ENCODE results near the gene DCAF15.
A peak's percentile ranks its signal among the peaks of the same experiment; 100 is the strongest.
"Not testable (repeated sequence)": the region's sequence is repeated elsewhere in the genome, so short reads cannot be mapped to it uniquely, and the experiment has no call there.

Gene DCAF15, protein sequence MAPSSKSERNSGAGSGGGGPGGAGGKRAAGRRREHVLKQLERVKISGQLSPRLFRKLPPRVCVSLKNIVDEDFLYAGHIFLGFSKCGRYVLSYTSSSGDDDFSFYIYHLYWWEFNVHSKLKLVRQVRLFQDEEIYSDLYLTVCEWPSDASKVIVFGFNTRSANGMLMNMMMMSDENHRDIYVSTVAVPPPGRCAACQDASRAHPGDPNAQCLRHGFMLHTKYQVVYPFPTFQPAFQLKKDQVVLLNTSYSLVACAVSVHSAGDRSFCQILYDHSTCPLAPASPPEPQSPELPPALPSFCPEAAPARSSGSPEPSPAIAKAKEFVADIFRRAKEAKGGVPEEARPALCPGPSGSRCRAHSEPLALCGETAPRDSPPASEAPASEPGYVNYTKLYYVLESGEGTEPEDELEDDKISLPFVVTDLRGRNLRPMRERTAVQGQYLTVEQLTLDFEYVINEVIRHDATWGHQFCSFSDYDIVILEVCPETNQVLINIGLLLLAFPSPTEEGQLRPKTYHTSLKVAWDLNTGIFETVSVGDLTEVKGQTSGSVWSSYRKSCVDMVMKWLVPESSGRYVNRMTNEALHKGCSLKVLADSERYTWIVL

DNA sequence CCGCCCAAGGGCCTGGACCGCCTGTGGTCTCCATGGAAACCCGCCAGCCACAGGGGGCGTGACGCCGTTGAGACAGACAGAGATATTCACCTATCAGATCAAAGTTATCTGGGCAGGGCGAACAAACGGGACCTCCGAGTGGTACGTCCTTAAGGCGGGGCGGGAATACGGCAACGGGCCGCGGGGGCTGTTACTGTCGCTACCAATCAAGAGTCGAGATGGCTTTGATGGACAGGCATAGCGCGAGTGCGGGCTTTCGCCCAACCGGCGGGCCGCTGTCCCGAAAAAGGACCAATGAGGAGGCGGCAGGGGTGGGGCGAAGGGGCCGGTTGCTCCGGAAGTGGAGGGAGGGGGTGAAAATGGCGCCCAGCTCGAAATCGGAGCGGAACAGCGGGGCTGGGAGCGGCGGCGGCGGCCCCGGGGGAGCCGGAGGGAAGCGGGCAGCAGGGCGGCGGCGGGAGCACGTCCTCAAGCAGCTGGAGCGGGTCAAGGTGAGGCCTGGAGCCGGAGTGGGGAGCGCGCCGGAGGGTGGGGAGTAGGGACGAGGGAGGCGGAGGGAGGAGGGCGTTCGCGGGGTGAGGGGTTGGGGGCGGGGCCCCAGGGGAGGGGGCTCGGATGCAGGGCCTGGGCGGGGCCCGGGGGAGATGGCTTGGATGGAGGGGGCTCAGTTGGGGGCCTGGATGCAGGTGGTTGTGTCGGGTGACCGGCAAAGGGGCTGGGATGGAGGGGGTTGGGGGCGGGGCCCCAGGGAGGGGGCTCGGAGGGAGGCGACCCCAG lies at the start of gene DCAF15:
Gene DCAF15, plus strand, starts transcription at position 356 of the 777 bp plus-strand sequence. Its CDS starts 4 bp downstream, at position 360.
- peak; percentile 100 for DNase-seq

DNA sequence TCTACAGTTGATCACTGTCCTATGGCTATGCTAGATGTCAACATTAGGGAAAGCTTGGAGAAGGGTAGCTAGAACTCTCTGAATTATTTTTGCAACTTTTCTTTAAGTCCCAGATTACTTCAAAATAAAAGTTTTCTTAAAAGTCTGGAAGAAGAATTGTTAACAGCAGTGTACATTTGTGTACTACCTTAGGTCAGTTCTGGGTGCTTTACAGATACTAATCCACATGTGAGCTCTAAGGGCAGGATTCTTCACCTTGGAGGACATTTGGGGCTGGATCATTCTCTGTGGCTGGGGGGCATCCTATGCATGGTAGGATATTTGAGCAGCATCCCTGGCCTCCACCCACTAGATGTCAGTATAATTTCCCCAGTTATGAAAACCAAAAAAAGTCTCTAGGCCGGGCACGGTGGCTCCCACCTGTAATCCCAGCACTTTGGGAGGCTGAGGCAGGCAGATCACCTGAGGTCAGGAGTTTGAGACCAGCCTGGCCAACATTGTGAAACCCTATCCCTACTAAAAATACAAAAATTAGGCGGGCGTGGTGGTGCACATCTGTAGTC lies 49.2 kb upstream of the DCAF15 start:
- no peak for DNase-seq

DNA sequence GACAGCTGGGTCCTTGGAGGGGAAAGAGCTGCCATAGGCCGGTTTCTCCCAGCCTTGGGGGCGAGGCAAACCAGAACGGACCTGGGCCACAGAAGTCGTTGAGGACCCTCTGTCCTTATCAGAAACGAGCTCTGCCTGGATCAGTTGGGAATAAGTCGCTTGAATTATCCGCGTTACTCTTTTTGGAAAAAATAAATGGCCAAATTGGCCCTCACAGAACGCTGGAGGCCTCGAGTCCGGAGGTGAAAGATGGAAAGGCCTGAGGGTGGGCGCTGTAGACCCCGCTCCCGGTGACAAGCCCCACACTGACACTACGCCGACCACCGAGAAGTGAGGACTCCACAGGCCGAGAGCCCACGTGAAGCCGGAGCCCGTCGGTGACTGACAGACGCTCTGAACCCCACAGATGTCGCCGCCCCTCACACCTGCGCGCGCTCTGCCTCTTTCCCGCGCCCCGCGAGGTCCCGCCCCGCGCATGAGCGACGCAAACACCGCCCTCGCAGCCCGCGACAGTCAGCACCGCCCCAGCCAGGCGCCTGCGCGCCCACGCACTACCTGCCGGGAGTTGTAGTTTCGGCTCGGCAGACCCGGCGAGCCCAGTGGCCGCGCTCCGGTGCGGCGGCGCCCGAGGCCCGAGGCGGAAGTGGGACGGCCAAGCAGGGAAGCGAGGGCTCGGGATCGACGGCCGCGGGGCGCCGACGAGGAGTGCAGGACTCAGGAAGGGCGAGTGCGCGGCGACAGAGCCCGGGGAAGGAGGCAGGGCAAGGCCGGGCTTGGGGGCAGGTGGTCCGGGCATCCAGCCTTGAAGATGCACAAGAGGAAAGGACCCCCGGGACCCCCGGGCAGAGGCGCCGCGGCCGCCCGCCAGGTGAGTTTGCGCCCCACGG lies 46.4 kb upstream of the DCAF15 start, which contains the start of the genes BRME1 and CC2D1A:
Gene BRME1, minus strand, starts transcription at position 484 of the 887 bp plus-strand sequence. CDS start 1,225 bp downstream, outside the sequence.
Gene CC2D1A, plus strand, starts transcription at position 568 of the 887 bp plus-strand sequence. Its CDS starts 241 bp downstream, at position 809.
- peak; percentile 81 for DNase-seq

DNA sequence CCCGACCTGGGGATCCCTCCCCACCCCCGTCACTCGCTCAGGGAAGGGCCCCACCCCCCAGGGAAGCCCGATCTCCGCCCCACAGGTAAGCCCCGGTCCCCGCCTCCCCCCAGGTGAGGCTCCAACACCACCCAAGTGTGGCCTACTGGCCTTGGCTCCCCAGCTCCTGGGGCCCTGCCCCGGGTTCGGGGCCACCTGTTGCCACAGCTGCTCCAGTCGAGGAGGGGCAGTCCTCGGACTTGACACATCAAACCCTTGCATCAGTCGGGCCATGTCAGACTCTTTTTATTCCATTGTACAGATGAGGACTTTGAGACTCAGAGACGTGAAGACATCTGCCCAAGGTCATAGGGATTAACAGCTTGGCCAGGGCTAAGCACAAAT lies 45.8 kb upstream of the DCAF15 start:
- no peak for DNase-seq

DNA sequence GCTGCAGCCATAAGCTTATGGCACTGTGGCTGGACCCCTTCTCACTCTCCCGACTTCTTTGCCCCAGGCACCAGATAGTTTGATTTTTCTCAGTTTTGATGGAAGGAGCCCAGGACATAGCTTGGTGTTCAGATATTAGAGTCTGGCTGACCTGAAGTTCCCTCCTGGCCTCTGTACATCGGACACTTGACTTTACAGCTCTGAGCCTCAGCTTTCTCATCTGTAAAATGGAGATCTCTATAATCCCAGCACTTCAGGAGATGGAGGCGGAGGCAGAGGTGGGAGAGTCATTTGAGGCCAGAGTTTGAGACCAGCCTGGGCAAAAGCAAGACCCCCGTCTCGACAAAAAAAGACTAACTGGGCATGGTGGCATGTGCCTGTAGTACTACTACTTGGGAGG lies 45.4 kb upstream of the DCAF15 start:
- no peak for DNase-seq

DNA sequence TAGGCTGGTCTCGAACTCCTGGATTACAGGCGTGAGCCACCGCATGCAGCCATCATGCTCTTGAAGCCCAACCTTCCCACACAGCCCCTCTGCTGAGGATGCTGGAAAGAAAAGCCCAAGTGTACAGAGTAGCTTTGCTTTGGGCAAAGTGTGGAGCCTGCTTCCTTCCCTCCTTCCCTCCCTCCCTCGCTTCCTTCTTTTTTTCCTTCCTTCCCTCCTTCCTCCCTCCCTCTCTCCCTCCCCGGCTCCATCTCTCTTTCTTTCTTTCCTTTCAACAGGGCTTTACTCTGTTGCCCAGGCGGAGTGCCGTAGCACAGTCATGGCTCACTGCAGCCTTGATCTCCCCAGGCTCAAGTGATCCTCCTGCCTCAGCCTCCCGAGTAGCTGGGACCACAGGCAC lies 43.6 kb upstream of the DCAF15 start:
- DNase-seq: no peak

DNA sequence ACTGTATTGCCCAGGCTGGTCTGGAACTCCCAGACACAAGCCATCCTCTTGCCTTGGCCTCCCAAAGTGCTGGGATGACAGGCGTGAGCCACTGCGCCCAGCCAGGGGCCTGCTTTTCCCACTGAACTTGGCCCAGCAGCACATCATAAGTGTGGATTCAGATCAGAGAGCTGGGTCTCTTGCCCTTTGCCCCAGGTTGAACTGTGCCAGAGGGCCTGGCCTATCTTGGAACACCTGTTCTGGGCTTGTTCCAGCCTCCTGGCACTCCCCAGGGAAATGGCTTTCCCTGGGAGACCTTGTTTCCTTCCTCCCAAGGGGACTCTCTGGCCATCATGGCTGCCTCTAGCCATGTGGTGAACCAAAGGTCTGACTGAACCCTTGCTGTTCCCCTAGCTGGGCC lies 42.9 kb upstream of the DCAF15 start:
- DNase-seq: no peak

DNA sequence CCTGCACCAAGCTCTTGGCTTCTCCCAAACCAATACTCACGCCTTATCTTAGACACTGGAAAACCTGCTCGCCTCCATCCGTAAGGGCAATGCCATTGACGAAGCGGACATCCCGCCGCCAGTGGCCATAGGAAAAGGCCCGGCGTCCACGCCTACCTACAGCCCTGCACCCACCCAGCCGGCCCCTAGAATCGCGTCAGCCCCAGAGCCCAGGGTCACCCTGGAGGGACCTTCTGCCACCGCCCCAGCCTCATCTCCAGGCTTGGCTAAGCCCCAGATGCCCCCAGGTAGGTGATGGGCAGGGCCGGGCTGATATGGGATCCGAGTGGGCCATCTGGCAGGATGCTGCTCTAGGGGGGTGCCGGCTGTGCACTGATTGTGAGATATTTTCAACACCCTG lies 39.0 kb upstream of the DCAF15 start:
- DNase-seq: no peak

DNA sequence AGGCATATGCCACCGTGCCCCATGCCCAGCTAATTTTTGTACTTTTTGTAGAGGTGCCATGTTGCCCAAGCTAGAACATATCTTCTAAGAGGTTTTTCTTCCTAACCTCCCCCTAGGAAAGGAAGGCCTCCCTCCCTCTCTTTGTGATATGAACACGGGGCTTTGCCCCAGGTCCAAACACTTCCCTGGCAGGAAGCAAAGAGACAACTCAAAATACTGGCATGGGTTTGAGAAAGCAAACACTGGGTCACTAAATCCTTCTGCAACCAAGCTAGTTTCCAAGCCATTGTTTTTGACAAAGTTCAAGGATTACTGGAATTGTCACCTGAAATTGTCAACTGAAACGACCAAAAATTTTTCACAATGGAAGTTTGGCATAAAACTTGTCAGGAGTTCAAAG lies 37.5 kb upstream of the DCAF15 start:
- no peak for DNase-seq

DNA sequence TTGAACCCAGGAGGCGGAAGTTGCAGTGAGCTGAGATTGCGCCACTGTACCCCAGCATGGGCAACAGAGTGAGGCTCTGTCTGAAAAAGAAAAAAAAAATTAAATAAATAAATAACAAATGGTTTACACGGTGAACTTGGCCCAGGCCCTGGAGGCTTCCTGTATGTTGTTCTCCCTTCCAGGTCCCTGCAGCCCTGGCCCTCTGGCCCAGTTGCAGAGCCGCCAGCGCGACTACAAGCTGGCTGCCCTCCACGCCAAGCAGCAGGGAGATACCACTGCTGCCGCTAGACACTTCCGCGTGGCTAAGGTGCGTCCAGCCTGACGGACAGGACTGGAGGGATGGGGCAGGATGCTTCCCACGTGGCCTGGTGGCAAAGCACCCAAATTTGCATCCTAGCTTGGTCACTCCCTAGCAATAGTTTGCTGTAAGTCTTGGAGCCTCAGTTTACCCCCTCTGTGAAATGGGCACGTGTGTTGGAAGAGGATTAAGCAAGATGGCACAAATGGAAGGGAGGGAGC lies 34.4 kb upstream of the DCAF15 start:
- no peak for DNase-seq

DNA sequence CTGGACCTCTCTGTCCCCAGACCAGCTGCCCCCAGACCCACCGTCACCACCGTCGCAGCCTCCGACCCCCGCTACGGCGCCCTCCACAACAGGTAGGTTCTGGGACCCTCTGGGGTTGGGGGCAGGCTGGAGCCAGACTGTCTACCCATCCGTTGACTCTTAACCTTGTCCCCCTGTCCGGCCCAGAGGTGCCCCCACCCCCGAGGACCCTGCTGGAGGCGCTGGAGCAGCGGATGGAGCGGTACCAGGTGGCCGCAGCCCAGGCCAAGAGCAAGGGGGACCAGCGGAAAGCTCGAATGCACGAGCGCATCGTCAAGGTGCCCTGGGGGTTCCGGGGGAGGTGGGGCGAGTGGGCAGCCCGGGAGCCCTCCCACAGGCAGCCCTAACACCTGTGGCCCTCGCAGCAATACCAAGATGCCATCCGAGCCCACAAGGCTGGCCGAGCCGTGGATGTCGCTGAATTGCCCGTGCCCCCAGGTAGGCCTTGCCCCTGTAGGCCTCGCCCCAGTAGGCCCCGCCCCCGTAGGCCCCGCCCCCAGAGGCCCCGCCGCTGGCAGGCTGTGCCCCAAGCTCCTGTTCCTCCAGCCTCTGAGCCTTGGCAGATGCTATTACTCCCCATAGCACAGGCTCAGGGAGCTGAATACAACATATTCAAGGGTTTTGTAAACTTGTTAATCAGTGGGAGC lies 33.4 kb upstream of the DCAF15 start:
- DNase-seq: no peak

DNA sequence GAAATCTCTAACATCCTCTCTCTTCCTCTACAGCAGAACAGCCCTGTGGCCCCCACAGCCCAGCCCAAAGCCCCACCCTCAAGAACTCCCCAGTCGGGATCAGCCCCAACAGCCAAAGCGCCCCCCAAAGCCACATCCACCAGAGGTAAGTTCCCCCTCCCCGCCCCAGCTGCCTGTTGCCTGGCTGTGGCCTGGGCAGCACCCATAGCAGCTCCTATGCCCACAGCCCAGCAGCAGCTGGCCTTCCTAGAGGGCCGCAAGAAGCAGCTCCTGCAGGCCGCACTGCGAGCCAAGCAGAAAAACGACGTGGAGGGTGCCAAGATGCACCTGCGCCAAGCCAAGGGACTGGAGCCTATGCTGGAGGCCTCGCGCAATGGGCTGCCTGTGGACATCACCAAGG lies 31.8 kb upstream of the DCAF15 start:
- no peak for DNase-seq

DNA sequence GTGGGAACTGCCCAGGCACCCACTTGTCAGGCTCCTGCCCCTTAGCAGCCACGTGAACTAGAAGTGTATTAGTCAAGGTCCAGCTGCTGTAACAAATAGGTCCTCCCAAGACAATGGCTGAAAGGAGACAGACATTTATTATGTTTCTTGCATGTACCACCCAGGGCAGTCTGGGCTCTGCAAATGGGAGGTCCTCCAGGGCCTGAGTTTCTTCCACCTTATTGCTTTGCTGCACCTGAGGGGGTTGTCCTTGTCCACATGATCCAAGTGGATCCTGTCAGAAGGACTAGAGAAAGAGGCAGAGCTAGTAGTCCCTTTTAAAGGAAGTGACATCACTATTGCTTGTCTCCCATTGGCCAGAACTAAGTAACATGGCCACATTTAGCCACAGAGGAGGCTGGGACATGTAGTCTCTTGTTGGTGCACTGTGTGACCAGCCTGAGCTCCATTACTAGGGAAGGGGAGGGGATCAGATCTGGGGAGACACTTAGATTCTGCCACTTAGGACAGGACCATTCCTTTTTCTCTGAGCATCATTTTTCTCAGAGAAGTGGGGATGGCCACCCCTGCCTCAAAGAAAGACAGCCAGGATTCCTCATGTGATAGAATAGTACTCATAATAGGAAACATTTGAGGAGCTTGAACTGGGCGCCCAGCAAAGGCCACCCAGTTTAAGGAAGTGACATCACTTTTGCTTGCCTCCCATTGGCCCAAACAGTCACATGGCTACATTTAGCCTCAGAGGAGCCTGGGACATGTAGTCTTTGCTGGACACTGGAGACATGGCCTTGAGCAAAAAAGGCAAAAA lies 31.2 kb upstream of the DCAF15 start:
- peak; percentile 54 for DNase-seq

DNA sequence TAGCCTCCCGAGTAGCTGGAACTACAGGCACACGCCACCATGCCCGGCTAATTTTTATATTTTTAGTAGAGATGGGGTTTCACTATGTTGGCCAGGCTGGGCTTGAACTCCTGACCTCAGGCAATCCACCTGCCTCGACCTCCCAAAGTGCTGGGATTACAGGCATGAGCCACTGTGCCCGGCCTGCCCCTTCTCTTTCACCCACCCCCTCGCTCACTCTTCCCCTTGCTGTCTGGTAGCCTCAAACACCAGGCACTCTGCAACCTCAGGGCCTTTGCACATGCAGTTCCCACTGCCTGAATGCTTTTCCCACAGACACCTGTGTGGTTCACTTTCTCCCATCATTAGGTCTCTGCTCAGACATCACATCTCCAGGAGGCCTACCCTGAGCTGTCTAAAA lies 30.2 kb upstream of the DCAF15 start:
- DNase-seq: not testable (repeated sequence)

DNA sequence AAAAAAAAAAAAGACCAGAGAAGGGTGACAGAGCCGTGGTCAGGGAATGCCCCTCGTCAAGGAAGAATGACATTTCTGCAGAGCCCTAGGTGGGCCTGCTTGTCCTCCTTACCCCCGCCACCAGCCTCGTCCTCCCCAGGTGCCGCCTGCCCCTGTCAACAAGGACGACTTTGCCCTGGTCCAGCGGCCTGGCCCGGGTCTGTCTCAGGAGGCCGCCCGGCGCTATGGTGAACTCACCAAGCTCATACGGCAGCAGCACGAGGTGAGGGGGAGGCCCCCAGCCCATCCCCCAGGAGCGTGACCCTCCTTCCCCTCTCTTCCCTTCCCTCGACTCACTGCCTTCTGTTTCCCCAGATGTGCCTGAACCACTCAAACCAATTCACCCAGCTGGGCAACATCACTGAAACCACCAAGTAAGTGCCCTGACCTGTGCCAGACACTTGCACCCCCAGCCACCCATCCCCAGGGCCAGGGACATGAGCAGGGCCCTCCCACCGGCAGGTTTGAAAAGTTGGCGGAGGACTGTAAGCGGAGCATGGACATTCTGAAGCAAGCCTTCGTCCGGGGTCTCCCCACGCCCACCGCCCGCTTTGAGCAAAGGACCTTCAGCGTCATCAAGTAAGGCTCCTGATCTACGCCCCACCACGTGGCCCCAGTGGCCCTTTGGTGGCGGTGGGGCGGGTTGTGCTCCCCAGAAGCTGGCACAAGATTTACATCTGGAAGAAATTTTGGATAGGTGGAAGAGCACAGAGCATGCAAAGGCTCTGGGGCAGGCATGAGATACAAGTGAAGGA lies 28.9 kb upstream of the DCAF15 start:
- no peak for DNase-seq

DNA sequence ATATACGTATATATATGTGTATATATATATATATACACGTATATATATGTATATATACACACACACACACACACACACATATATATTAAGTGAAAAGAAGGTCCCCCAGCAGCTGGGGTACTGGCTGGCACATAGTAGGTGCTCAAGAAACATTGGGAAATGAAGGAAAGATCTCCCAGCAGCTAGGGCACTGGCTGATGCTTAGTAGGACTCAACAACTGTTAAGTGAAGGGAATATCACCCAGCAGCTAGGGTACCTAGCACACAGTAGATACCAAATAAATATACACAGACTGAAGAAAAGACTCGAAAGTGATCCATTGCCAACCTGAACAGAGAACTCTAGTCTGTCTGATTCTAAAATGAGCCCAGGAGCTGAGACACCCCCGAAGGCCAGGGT lies 26.3 kb upstream of the DCAF15 start:
- no peak for DNase-seq

DNA sequence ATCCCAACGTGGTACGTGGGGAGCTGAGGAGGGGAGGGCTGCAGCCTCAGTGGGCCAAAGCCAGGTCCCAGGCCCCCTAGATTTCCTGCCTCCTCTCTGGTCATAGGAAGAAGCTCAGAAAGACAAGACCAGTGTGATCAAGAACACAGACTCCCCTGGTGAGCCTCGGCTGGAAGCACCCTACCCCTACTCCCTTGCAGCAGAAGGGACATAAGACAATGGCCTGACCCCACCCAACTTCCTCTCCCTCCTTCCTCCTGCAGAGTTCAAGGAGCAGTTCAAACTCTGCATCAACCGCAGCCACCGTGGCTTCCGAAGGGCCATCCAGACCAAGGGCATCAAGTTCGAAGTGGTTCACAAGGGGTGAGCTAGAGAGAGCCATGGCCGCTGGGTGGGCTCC lies 25.6 kb upstream of the DCAF15 start:
- DNase-seq: no peak

DNA sequence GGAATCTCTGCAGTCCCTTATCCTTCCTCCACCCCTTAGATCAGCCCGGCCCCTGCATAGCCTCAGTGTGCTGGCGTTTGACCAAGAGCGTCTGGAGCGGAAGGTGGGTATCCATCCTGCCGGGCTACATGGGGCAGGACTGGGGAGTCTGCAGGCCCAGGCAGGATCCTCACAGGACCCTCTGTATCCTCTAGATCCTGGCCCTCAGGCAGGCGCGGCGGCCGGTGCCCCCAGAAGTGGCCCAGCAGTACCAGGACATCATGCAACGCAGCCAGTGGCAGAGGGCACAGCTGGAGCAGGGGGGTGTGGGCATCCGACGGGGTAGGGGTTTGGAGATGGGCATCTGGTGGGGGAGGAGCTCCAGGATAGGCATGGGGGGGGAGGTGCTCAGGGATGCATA lies 23.0 kb upstream of the DCAF15 start:
- no peak for DNase-seq

DNA sequence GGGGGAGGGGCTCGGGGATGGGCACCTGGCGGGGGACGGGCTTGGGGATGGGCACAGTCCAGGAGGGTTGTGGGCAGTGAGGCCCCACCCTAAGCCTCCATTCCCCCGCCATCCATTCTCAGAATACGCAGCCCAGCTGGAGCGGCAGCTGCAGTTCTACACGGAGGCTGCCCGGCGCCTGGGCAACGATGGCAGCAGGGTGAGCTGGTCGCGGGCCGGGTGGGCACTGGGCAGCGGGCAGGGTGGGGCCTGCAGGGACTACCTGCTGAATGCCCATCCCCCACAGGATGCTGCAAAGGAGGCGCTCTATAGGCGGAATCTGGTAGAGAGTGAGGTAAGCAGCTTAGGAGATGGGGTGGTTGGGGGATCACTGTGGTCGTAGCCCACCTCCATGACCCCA lies 22.4 kb upstream of the DCAF15 start:
- DNase-seq: no peak

DNA sequence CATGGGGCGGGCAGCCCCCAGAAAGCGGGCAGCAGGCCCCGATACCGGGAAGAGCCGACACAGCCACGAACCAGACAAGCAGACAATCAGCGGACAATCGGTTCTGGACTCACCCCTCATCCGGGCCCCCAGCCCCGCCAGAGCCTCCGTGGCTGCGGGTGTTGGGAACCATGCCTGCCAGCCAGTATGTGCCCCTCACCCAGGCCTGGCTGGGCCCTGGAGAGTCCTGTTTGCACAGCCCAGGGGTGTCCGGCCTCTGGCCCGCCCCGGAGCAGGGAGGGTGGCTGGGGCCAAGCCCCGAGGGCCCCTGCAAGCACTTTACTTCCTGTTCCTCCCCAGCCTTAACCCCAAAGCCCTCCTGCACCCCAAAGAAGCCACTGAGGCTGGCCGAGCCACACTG lies 21.9 kb upstream of the DCAF15 start:
- no peak for DNase-seq
